Measurements from ENCODE around the gene PRG2. TPM values are rescaled to one million over a fixed set of nuclear protein-coding genes. Genes with fewer than 3 reads are reported as not detected.

The PRG2 gene
- total and polyA plus RNA-seq, 2 of the 13 experiments (the other 11 are each of a cell fraction or from before 2014, with no cell fraction given) = not detected

DNA sequence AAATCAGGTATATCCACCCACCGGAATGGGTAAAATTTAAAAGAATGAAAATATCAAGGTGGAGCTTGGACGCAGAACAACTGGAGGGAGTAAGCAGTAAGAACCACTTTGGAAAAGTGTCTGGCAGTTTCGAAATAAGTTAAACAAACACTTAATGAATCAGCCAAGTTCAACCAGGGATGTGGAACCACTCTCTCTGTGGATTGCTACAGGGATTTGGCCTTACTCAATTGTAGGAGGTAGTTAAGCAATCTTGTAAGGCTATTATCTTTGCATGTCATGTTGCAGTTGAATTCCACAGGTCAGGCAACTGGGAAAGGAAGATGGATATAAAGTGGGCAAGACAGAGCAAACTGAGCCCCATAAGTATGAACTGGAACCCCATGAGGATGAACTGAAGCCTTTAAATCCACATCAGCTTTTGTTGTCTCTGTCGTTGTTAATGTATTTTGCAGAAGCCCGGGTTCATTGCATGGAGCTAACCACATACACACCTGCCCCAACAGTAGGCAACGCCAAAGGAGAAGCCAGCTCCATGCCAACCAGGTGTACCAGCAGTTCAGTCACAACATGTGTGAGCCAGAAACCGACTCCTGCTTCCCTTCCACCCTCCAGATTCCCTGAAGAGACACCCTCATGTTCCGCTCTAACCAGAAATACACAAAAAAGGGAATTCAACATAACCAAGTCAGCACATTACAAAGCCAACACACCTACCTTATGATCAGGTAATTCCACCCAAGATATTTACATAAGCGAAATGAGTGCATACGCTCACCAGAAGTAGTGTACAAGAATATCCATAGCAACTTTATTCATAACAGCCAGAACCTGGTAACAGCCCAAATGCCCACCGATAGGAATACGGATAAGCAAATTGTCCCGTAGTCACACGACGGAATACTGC is 44.4 kb upstream of the PRG2 start (continued):
- TF ChIP-seq, protein P1, sequence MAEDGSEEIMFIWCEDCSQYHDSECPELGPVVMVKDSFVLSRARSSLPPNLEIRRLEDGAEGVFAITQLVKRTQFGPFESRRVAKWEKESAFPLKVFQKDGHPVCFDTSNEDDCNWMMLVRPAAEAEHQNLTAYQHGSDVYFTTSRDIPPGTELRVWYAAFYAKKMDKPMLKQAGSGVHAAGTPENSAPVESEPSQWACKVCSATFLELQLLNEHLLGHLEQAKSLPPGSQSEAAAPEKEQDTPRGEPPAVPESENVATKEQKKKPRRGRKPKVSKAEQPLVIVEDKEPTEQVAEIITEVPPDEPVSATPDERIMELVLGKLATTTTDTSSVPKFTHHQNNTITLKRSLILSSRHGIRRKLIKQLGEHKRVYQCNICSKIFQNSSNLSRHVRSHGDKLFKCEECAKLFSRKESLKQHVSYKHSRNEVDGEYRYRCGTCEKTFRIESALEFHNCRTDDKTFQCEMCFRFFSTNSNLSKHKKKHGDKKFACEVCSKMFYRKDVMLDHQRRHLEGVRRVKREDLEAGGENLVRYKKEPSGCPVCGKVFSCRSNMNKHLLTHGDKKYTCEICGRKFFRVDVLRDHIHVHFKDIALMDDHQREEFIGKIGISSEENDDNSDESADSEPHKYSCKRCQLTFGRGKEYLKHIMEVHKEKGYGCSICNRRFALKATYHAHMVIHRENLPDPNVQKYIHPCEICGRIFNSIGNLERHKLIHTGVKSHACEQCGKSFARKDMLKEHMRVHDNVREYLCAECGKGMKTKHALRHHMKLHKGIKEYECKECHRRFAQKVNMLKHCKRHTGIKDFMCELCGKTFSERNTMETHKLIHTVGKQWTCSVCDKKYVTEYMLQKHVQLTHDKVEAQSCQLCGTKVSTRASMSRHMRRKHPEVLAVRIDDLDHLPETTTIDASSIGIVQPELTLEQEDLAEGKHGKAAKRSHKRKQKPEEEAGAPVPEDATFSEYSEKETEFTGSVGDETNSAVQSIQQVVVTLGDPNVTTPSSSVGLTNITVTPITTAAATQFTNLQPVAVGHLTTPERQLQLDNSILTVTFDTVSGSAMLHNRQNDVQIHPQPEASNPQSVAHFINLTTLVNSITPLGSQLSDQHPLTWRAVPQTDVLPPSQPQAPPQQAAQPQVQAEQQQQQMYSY (CRISPR knock-in tag; IDR thresholded peaks at IDR 0.05) = no peak
- TF ChIP-seq DNMT3B (CRISPR knock-in tag; conservative IDR thresholded peaks at IDR 0.05) (0 out of 2 replicates have a peak, but pooled peaks have one; percentile 44), HNF4A (CRISPR knock-in tag; IDR thresholded peaks at IDR 0.05) (peak; percentile 74), ZFYVE20 (CRISPR knock-in tag; IDR thresholded peaks at IDR 0.05; ENCODE audit: borderline replicate concordance, low read depth) (no peak), ZNF282 (IDR thresholded peaks at IDR 0.05; ENCODE audit: partially characterized antibody) (no peak), ELF3 (CRISPR knock-in tag; IDR thresholded peaks at IDR 0.05) (peak; percentile 70), U2AF1 (optimal IDR thresholded peaks at IDR 0.05; ENCODE audit: low read depth, low read length) (no peak), ZNF484 (CRISPR knock-in tag; IDR thresholded peaks at IDR 0.05; ENCODE audit: borderline replicate concordance, low read depth) (no peak), HCFC1 (IDR thresholded peaks at IDR 0.05; ENCODE audit: low read depth, low read length) (no peak), TCF12 (IDR thresholded peaks at IDR 0.05) (no peak), TCF12 (CRISPR knock-in tag; IDR thresholded peaks at IDR 0.05) (no peak), NFATC3 (CRISPR knock-in tag; IDR thresholded peaks at IDR 0.05) (no peak), KDM4B (CRISPR knock-in tag; IDR thresholded peaks at IDR 0.05) (peak; percentile 76; the same call in 1 of the 2 replicates), ZNF788 (CRISPR knock-in tag; IDR thresholded peaks at IDR 0.05; ENCODE audit: borderline replicate concordance) (no peak), JUNB (CRISPR knock-in tag; IDR thresholded peaks at IDR 0.05; ENCODE audit: borderline replicate concordance) (peak; percentile 64; the same call in 1 of the 2 replicates), HOXA3 (CRISPR knock-in tag; IDR thresholded peaks at IDR 0.05) (peak; percentile 59; the same call in 1 of the 2 replicates)
- TF ChIP-seq, protein P2, sequence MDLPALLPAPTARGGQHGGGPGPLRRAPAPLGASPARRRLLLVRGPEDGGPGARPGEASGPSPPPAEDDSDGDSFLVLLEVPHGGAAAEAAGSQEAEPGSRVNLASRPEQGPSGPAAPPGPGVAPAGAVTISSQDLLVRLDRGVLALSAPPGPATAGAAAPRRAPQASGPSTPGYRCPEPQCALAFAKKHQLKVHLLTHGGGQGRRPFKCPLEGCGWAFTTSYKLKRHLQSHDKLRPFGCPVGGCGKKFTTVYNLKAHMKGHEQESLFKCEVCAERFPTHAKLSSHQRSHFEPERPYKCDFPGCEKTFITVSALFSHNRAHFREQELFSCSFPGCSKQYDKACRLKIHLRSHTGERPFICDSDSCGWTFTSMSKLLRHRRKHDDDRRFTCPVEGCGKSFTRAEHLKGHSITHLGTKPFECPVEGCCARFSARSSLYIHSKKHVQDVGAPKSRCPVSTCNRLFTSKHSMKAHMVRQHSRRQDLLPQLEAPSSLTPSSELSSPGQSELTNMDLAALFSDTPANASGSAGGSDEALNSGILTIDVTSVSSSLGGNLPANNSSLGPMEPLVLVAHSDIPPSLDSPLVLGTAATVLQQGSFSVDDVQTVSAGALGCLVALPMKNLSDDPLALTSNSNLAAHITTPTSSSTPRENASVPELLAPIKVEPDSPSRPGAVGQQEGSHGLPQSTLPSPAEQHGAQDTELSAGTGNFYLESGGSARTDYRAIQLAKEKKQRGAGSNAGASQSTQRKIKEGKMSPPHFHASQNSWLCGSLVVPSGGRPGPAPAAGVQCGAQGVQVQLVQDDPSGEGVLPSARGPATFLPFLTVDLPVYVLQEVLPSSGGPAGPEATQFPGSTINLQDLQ (CRISPR knock-in tag; IDR thresholded peaks at IDR 0.05) = no peak
- TF ChIP-seq, protein P3, sequence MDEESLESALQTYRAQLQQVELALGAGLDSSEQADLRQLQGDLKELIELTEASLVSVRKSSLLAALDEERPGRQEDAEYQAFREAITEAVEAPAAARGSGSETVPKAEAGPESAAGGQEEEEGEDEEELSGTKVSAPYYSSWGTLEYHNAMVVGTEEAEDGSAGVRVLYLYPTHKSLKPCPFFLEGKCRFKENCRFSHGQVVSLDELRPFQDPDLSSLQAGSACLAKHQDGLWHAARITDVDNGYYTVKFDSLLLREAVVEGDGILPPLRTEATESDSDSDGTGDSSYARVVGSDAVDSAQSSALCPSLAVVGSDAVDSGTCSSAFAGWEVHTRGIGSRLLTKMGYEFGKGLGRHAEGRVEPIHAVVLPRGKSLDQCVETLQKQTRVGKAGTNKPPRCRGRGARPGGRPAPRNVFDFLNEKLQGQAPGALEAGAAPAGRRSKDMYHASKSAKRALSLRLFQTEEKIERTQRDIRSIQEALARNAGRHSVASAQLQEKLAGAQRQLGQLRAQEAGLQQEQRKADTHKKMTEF (CRISPR knock-in tag; IDR thresholded peaks at IDR 0.05) = peak; percentile 89
- TF ChIP-seq, protein P4, sequence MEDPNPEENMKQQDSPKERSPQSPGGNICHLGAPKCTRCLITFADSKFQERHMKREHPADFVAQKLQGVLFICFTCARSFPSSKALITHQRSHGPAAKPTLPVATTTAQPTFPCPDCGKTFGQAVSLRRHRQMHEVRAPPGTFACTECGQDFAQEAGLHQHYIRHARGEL (CRISPR knock-in tag; IDR thresholded peaks at IDR 0.05) = no peak
- TF ChIP-seq, protein P5, sequence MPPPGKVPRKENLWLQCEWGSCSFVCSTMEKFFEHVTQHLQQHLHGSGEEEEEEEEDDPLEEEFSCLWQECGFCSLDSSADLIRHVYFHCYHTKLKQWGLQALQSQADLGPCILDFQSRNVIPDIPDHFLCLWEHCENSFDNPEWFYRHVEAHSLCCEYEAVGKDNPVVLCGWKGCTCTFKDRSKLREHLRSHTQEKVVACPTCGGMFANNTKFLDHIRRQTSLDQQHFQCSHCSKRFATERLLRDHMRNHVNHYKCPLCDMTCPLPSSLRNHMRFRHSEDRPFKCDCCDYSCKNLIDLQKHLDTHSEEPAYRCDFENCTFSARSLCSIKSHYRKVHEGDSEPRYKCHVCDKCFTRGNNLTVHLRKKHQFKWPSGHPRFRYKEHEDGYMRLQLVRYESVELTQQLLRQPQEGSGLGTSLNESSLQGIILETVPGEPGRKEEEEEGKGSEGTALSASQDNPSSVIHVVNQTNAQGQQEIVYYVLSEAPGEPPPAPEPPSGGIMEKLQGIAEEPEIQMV (CRISPR knock-in tag; IDR thresholded peaks at IDR 0.05; ENCODE audit: low read depth) = no peak
